Activated T-cell treated with anti-CD3 and anti-CD28 coated beads, Interleukin-2, amount 50 U/mL, for 1 hour (primary cell): ENCODE measurements around the gene CARNS1.
A peak's percentile ranks its signal among the peaks of the same experiment; 100 is the strongest.
"Not testable (repeated sequence)": the region's sequence is repeated elsewhere in the genome, so short reads cannot be mapped to it uniquely, and the experiment has no call there.

Source experiments
- DNase-seq: peaks from one replicate; pipeline ENCODE4 v3.0.0-alpha.2; 2020

The CARNS1 gene

DNA sequence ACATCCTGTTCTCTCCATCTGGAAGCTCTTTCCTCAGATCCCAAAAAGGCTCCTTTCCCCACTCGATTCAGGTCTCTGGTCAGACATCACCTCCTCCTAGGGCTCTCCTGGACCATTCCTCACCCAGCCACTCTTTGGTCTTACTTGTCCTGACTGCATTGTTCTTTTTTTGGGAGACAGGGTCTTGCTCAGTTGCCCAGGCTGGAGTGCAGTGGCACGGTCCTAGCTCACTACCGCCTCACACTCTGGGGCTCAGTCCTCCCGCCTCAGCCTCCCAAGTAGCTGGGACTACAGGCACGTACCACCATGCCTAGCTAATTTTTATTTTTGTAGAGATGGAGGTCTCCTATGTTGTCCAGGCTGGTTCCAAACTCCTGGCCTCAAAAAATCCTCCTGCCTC, 30.0 kb downstream of the CARNS1 start:
- no peak for DNase-seq

- DNase-seq, result no peak
These were observed 32.7 kb downstream of the CARNS1 start for GRCh38 chr11:67448220-67448609.

GRCh38 chr11:67449116-67449844, 33.8 kb downstream of the CARNS1 start:
- DNase-seq, result no peak

DNA sequence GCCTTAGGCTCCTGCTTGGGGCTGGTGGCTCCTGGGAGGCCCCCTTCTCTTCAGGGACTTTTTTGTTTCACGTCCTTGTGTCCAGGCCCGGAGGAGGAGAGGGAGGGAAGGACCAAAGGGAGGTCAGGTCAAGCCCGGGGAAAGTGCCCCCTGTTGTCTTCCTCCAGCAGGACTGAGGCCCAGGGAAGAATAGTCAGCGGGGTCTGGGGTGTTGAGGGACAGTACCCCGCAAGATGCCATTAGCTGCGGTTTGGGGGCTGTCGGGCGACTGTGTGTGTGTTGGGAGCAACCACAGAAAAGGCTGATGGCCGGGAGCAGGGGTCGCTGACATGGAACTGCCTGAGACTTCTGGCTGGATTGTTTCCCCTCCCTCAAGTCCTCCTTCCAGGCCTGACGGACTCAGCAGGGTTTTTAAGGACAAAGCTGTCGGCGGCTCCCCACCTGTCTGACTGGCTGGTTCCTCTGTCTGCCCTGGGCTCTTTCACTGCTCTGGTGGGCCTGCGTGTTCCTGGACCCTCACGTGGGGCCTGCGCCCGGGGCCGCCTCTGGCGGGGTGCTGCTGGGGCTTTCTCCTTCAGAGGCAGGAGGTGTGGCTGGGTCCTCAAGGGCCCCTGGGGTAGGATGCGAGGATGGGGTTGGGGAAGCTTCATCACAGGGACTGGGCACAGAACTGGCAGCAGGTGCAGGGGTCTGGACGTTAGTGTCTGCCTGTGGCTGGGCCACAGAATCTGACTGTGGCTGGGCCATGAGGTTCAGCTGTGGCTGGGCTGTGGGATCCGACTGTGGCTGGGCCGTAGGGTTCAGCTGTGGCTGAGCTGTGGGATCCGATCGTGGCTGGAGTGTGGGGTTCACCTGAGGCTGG, 35.5 kb downstream of the CARNS1 start:
- DNase-seq, result no peak

DNA sequence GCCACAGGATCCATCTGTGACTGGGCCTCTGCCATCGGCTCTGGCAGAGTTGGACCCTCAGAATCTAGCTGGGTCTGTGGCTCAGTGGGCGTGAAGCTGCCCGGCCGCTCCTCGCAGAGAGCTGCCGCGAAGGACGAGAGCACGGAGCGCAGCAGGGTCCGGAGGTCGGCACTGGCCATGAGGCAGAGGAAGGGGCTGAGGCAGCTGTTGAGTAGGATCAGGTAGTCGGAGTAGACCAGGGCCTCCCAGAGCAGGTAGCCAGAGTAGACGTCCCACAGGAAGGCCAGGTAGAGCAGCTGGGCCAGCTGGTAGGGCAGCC, 36.1 kb downstream of the CARNS1 start:
- DNase-seq, result no peak

GRCh38 chr11:67452141-67452952, 36.9 kb downstream of the CARNS1 start, which contains the start of gene GPR152:
Gene GPR152, minus strand, starts transcription at chr11:67452729. Its CDS starts 5 bp downstream, at chr11:67452724.
- DNase-seq, result no peak

DNA sequence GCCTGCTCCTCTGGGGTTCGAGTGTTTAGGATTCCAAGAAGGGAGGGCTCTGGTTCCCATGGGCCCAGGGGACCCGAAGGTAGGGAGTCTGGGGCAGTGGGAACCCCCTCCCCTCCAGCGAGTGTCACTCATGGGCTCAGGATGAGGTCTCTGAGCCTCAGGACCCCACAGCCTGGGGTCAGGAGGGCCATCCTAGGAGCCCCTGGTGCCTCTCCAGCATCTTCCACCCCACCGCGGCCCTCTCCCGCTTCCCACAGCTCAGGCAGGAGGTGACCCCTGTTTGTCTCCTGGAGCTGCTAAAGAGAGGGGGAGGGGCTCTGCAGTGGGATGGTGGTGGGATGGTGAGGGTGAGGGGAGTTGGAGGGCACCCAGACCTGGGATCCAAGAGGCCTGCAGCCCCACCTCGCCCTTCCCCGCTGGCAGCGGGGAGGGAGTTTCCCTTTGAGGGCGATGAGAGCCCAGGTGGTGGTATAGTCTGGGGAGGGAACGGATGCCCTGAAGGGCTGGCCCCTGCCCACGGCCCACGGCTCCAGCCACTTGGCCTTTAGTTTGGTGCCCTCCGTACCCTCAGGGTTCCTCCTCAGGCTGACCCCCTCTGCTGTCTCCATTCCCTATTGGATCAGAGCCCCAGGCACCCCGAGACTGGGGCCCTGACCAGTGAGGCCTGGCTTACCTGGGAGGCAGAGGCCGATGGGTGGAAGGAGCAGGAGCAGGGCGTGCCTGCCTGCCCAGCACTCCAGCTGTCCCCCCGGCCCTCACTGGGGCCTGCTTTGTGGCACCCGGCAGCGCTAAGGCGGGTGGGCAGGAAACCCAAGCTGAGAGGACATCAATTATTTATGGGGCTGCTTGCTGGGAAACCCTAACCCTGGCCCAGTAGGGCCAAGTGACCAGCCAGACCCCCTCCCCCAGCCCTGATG, 38.6 kb downstream of the CARNS1 start:
- DNase-seq, result no peak

GRCh38 chr11:67455054-67455453, 39.6 kb downstream of the CARNS1 start, which contains the start of gene CABP4:
Gene CABP4, plus strand, starts transcription at chr11:67455354. Its CDS starts 70 bp downstream, at chr11:67455424.
- no peak for DNase-seq

DNA sequence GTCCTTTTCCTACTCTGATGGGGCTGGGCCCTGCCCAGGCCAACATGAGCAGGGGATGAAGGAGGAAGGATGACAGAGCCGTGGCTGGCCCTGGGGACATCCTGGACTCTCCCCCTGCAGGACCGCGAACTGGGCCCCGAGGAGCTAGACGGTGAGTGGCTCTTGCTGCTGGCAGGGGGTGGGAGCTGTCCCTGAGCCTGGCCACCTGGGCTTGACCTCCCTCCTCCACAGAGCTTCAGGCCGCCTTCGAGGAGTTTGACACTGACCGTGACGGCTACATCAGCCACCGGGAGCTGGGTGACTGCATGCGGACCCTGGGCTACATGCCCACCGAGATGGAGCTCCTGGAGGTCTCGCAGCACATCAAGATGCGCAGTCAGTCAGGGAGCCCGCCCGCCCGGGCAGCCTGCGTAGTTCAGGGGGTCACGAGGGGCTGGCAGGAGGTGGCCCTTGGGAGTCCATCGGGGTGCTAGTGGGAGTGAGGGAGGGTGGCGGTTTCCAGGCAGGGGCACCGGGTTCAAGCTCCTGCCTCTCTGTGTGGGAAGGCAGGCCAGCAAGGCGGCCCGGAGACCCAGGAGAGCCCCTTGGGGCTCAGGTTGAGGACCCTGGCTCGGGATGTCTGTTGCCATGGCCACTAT, 40.7 kb downstream of the CARNS1 start:
- no peak for DNase-seq

GRCh38 chr11:67457453-67457852, 42.0 kb downstream of the CARNS1 start:
- DNase-seq, result no peak

- no peak for DNase-seq
These were observed 42.8 kb downstream of the CARNS1 start for GRCh38 chr11:67458266-67458665.

- no peak for DNase-seq
These were observed 47.7 kb downstream of the CARNS1 start for GRCh38 chr11:67463186-67463585.

- DNase-seq, result no peak
These were observed 48.4 kb downstream of the CARNS1 start for GRCh38 chr11:67463680-67464410.

DNA sequence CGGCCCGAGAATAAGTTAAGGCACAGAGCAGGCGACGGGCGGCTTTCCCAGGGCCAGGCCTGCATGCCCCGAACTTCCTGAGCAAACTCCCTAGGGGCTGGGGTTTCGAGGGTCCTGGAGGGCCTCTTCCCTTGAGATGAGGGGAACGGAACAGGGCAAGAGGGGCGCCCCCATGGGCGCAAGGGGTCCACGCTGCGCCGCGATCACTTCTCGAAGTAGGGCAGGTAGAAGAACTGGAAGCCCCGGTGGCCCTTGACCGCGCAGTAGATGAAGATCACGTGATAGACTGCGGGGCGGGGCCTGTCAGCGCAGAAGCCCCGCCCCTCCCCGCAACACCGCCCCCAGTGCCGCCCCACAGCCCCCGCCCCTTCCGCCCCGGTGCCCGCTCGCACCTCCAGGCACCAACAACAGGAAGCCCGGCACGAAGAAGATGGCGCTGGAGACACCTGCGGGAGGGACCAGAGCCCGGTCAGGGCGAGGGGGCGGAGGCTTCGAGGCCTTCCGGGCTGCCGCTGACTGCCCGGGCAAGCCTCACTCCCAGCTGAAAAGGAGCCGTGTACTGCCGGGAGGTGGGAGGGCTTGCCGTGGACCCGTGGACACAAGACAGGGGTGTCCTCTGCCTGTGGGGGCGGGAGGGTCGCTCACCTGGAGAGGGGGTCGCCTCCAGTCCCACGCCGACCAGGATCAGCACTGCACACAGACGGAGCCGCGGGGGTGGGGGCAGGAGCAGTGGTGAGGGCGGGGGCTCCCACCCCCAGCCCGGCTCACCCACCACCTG, 49.1 kb downstream of the CARNS1 start:
- peak; percentile 88 for DNase-seq

GRCh38 chr11:67465189-67465510, 49.7 kb downstream of the CARNS1 start:
- no peak for DNase-seq

DNA sequence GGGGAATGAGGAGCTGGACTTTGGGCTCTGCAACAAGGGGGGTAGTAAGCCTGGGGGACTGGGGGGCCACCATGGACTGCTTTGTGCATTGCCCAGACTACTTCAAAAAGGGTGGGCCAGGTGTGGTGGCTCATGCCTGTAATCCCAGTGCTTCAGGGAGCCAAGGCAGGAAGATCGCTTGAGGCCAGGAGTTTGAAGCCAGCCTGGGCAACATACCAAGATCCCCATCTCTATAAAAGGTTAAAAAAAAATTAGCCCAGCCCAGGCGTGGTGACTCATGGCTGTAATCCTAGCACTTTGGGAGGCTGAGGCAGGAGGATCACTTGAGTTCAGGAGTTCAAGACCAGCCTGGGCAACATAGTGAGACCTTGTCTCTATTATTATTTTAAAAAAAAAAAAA, 50.1 kb downstream of the CARNS1 start:
- DNase-seq, result not testable (repeated sequence)

- no peak for DNase-seq
These were observed 50.9 kb downstream of the CARNS1 start for GRCh38 chr11:67466367-67466766.

DNA sequence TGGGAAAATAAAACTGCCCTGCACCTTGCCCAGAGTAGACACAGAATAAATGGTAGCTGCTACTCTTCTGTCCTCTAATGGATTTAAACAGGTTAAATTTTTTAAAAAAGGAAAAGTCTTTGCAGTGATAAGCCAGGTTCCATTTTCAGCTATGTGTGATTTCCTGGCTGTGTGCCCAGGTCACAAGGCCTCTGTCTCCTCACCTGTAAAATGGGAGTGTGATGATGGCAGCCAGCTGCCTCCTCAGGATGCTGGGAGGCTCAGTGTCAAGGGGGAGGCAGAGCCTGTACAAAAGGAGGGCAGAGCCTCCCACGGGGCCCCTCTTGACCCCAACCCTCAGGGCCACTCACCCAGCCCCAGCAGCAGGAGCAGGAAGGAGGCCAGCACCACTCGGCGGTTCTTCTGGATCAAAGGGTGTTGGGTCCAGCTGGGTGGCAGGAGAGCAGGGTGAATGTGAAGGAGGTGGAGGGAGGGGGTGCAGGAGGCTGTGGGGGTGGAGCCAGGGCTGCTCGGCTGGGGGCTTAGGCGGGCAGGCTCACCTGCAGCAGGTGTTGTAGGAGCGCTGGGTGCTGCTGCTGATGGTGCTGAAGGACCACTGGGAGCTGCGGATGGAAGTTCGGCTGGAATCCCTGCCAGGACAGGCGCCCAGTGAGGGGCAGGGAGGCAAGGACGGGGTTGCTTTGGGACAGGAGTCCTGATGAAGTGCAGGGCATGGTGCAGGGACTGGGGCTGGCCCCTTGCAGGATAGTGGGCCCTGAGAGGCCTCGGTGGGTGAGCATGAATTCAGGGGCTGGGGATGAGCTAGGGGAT, 51.7 kb downstream of the CARNS1 start:
- DNase-seq, result no peak

- DNase-seq, result no peak
These were observed 52.6 kb downstream of the CARNS1 start for GRCh38 chr11:67468056-67468455.

DNA sequence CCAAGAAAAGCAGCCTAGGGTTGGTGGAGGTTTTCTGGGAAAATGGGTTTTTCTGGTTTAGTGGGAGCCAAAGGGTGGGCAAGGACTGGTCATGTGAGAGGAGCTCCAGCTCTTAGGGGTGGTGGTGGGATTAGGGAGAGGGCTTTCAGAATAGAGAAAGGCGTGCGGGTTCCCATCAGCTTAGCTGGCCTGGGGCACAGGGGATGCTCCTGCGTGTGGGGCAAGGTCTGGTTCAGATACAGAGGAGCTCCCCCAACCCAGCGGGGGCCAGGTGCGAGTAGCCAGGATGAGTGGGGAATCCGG, 52.9 kb downstream of the CARNS1 start:
- DNase-seq, result no peak
